ENCODE data around the gene GPR162.

The GPR162 gene

DNA sequence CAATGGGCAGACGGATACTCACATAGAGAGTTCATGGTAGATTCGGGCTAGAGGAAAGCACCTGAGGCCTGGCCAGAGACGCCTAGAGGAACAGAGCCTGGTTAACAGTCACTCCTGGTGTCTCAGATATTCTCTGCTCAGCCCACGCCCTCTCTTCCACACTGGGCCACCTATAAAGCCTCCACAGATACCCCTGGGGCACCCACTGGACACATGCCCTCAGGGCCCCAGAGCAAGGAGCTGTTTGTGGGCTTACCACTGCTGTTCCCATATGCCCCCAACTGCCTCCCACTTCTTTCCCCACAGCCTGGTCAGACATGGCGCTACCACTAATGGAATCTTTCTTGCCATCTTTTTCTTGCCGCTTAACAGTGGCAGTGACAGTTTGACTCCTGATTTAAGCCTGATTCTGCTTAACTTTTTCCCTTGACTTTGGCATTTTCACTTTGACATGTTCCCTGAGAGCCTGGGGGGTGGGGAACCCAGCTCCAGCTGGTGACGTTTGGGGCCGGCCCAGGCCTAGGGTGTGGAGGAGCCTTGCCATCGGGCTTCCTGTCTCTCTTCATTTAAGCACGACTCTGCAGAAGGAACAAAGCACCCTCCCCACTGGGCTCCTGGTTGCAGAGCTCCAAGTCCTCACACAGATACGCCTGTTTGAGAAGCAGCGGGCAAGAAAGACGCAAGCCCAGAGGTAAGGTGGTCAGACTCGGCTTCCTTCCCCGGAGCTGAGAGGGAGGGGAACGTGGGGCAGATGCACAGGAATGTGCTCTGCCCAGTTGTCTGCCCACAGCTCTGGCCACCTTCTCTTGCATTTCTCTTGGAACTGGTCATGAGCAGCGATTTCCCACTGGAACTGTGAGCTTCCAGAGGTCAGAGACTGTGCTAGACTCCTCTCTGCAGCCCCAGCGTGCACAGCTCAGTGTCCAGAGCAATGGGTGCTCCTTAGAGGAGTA, 32.4 kb upstream of the GPR162 start, which contains the start of gene CD4:
TSS of gene CD4 (plus strand) at position 557 of the 953 bp plus-strand sequence. CDS start 10,611 bp downstream, outside the sequence.
- DNase-seq = no peak

DNA sequence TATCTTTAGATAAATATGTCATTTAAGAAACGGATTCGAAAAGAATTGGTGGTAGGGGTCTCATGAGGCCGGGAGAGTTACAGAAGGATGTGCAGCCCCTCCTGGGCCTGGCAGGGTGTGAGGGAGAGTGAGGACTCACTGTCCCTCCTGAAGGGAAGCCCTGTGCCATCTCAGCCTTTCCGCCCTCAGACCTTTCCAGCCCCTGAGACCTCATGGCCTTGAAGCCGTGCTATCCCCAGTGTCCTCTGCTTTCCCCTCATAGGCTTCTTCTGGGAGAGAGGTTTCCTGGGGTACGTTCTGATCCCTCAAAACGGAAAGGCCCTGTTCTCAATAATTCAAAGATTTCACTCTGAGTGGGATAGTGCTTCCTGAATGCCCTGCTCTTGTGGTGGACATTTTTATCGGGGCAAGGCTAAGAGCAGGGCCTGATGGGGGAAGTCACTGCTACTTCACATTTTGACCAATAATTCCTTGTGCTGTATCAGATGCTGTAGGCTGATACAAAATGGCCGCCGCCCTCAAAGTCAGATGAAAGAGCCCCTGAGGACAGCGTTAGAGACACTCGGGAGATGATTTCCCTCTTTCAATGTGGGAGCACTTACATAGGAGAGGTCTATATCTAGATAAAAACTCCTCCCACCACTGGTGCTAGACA, 31.0 kb upstream of the GPR162 start:
- no peak for DNase-seq

DNA sequence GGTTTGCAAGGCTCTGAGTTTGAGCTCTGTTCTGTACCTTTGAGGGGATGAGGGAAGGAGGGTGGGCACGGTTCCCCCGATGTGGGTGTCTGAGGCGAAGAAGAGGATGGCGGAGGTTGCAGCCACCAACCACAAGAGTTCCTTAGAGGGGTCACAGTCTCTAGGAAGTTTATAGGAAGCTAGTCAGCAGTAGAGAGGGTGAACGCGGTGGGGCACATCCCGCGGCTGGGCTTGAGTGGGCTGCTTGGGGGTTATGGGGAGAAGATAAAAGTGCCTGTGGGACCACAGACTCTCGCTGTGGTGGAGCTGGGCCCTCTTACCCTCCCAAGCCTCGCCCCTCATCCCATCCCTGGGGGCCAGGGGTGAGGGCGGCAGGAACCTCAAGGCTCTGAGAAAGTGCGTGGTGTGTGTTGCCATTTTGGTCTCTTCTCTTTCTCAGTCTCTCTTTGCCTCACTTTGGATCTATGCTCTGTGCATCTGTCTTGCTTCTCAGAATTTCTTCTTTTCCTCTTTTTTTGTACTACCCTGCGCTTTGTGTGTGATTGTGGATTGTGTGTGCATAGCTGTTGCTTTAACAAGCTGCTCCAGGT, 29.6 kb upstream of the GPR162 start:
- no peak for DNase-seq

DNA sequence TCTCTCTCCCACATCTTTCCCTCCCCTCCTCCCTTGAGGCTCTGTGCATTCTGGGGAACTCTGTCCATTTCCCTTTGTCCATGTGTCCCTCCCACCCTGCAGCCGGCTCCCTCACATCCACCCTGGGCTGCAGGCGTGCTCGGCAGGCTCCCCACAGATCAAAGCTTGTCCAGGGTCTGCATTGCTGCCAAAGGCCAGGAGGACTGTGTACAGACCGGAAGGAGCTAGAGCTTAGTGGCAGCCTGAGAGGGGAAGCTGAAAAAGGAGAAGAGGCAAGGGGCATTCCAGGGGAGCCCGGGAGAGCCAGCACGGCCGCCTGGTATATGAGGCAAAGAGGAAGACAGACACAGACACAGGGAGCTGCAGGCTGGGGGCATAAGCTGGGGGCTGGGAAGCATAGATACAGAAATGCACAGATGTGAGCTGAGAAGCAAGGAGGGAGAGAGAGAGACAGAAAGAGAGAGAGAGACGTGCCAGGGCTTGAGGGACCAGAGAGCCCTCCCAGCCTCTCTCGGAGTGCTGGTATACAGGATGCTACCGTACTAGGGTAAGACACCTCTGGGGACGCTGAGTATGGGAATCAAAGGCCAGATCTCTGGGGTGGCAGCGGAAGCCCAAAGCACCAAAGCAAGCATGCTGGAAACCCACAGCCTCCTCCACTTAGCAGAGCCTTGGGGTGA, 29.0 kb upstream of the GPR162 start:
- no peak for DNase-seq

DNA sequence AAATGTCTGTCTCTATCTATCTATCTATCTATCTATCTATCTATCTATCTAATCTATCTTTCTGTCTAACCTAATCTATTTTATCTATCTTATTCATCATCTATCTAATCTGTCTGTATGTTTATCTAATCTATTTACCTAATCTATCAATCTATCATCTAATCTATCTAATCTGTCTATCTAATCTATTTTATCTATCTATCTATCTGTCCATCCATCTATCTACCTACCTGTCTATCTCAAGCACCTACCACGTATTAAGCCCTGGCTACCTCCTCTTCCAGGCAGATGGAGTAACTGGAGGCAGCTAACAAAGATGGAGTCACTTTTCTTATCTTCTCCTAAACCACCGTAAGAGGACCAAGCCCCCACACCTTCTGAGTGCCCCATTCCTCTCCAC, 26.5 kb upstream of the GPR162 start:
- no peak for DNase-seq

DNA sequence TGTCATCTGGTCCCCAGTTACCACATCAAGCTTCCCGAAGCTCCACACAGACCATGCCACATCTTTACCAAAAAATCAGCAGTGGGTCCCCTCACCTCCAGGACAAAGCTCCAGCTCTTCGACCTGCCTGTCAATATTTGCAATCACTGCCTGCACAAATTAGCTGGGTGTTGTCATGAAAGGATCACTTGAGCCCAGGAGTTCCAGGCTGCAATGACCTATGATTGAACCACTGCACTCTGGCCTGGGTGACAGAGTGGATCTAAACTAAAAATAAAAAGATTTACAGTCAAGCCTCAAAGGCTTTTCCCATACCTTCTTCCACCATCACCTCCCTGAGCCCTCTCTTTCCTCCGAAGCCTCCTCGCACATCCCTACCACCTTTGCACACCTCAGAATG, 25.0 kb upstream of the GPR162 start:
- no peak for DNase-seq

DNA sequence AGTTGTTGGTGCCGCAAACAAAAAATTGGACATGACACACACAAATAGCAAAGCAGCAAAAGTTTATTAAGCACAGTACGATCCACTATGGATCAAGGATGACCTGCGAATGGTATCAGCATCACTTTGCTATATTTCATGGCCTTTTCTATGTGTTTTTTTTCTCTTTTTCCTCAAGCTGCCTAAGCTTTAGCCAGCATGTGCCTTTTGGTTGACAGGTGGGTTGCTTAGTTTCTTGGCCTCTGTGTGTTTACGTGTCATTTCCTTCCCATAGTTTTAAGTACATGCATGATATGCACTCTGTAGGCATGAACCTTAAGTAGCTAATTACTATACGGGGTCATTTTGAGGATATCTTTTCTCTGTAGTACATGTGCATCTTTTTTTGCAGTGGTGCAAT, 22.5 kb upstream of the GPR162 start:
- DNase-seq = no peak

DNA sequence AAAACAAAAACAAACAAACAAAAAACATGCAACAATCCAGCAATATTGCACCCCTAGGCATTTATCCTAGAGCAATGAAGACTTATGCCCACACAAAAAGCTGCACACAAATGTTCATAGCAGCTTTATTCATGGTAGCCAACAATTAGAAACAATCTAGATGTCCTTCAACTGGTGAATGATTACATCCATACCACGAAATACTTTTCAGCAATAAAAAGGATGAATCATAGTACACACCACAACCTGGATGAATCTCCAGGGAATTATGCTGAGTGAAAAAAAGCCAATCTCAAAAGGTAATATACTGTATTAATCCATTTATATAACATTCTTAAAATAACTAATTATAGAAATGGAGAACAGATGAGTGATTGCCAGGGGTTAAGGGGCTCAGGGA, 14.5 kb upstream of the GPR162 start:
- DNase-seq = no peak

DNA sequence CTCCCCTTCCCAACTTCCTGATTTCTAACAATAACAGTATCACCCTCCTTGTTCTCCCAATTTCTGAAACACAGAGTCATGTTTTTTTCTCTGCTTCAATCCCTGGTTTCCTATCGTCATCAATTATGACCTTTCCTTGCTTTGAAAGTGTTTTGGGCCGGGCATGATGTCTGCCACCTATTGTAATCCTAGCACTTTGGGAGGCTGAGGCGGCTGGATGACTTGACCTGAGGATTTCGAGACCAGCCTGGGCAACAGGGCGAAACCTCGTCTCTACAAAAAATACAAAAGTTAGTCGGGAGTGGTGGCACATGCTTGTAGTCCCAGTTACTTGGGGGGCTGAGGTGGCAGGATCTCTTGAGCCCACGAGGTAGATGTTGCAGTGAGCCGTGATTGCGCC, 12.6 kb upstream of the GPR162 start:
- no peak for DNase-seq

DNA sequence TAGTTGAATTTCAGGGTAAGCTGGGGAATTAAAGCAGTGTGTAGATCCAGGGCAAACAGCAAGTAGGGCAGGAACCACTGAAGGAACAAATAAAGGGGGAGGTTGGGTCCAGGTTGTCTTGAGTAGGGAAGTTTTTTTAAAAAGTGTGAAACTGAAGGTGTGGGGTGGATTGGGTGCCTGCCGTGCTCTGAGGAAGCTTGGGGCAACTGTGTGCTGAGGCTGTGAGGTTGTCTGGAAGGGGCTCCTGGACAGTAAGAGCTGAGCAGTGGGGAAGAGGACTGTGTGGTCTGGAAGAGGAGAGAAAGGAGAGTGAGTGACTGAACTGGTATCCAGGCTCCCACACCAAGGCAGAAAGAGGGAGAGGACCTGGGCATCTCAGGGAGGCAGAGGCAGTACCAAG, 10.9 kb upstream of the GPR162 start:
- no peak for DNase-seq

DNA sequence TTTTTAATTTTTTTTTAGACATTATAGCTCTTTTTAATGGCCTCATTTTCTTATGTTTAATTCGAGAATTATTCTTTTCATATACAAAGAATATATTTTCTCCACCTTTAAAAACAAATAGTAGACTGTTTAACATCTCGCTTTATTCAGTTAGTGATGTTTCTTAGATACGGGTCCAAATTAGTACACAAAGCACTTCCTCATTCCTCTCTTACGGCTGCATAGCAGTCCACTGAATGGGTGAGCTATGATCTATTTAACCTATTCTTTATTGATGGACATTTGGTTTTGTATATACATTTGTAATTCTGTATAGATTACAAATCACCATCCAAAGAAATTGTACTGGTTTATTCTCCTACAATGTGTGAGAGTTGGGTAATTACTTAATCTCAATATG, 8.3 kb upstream of the GPR162 start:
- DNase-seq = no peak

DNA sequence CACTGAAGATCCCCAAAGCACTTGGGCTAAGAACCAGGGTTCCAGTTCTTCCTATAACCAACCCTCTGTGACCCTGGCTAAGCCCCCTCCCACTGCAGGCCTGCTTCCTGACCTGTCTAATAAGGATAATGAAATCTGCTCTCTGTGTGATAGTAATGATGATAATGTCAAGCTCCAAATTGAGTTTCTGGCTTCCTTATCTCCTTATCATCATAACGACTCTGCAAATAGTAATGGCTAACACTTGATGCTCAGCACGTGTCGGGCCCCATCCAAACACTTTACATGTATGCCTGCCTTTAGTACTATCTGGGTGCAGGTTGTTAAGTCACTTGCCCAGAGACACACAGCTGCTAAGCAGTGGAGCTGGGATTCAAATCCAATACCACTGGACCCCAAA, 5.0 kb upstream of the GPR162 start:
- DNase-seq = no peak

DNA sequence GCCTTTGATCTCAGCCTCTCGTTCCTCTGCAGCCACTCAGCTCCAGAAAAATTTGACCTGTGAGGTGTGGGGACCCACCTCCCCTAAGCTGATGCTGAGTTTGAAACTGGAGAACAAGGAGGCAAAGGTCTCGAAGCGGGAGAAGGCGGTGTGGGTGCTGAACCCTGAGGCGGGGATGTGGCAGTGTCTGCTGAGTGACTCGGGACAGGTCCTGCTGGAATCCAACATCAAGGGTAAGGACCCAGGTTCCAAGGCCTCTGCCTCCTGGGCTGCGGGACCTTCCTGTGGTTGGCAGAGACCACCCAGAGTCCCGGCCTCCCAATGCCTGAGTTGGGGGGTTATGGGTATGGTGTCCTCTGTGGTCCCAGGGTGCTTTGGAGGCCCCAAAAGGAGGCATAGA, 4.5 kb upstream of the GPR162 start:
- no peak for DNase-seq

DNA sequence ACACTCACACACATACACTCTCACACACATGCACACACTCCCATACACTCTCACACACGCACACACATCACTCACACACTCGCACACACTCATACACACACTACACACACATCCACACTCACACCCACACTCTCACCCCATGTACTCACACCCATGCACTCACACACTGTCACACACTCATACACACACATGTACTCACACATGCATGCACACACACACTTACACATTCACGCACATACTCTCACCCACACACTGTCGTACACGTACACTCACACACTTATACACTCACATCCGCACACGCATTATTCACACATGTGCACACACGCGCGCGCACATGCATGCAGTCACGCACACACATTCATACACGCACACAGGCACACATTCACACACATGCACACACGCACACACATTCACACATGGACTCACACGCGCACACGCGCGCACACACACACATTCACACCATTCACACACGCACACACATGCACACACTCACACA, 3.9 kb upstream of the GPR162 start:
- DNase-seq = no peak

DNA sequence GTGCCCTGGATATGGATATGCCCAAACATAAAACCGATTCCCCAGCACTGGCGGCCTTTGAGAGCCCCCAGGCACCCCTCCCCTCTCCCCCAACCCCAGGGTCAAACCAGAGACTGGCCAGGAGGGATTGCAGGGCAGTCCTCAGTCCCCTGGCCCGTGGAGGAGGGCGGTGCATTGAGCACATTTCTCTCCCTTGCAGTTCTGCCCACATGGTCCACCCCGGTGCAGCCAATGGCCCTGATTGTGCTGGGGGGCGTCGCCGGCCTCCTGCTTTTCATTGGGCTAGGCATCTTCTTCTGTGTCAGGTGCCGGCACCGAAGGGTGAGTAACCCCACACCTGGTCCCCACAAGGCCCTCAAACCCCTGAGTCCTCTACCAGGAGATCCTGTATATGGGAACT, 3.4 kb upstream of the GPR162 start:
- no peak for DNase-seq

DNA sequence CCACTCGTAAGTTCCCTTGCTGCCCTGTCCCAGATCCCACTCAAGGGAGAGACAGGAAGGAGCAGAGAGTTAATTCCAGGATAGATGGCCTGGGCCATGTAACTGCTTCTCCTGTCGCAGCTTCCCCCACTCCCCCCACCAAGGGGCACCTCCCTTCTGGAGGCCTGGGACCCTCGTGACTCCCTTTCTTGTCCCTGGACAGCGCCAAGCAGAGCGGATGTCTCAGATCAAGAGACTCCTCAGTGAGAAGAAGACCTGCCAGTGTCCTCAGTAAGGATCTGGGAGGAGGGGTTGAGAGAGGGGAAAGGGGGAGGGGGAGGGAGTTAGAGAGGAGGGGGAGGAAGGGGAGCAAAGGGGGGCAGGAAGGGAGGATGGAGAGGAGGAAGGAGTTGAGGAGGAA, 3.0 kb upstream of the GPR162 start:
- DNase-seq = no peak

DNA sequence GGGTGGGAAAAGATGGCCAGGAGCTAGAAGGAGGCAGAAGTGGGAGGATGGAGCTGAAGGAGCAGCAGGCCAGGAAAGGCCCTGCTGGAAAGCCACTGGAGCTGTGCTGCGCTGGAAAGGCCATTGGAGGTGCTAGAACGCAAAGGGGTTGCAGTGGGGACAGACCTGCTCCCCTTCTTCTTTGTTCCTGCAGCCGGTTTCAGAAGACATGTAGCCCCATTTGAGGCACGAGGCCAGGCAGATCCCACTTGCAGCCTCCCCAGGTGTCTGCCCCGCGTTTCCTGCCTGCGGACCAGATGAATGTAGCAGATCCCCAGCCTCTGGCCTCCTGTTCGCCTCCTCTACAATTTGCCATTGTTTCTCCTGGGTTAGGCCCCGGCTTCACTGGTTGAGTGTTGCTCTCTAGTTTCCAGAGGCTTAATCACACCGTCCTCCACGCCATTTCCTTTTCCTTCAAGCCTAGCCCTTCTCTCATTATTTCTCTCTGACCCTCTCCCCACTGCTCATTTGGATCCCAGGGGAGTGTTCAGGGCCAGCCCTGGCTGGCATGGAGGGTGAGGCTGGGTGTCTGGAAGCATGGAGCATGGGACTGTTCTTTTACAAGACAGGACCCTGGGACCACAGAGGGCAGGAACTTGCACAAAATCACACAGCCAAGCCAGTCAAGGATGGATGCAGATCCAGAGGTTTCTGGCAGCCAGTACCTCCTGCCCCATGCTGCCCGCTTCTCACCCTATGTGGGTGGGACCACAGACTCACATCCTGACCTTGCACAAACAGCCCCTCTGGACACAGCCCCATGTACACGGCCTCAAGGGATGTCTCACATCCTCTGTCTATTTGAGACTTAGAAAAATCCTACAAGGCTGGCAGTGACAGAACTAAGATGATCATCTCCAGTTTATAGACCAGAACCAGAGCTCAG, 2.3 kb upstream of the GPR162 start:
- DNase-seq = no peak

DNA sequence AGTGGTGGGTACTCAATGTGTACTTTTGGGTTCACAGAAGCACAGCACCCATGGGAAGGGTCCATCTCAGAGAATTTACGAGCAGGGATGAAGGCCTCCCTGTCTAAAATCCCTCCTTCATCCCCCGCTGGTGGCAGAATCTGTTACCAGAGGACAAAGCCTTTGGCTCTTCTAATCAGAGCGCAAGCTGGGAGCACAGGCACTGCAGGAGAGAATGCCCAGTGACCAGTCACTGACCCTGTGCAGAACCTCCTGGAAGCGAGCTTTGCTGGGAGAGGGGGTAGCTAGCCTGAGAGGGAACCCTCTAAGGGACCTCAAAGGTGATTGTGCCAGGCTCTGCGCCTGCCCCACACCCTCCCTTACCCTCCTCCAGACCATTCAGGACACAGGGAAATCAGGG, 1.5 kb upstream of the GPR162 start:
- DNase-seq = no peak

DNA sequence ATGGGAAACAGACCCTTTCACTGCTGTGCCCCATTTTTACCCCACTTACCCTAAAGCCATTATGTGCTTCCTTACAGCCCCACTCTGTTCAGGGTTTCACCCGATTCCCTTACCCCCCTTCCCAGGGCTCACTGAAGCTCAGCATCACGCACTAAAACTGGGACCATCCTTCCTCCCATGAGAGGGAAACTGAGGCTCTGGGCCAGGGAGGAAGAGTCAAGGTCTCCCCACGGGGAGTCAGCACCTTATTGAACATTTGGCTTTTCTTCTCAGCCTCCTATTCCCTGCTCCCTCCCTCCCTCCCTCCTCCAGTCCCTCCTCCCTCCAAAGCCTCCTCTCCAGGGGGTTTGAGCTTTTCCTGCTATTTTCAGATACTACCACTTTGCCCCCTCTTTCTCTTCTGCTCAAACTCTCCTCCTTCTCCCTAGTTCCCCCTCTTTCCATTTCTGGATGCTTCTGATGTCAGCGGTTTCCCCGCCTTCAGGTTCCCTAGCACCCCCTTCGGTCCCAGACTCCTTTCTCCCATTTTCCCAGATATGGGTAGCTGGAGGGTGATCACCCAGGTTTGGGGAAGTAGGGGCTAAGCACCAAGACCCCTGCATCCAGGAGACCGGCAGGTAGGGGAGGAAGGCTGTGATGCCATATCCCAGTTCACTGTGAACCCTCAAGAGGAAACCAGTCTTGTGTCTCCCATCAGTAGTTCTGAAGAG, 960 bp downstream of the GPR162 start:
- no peak for DNase-seq

DNA sequence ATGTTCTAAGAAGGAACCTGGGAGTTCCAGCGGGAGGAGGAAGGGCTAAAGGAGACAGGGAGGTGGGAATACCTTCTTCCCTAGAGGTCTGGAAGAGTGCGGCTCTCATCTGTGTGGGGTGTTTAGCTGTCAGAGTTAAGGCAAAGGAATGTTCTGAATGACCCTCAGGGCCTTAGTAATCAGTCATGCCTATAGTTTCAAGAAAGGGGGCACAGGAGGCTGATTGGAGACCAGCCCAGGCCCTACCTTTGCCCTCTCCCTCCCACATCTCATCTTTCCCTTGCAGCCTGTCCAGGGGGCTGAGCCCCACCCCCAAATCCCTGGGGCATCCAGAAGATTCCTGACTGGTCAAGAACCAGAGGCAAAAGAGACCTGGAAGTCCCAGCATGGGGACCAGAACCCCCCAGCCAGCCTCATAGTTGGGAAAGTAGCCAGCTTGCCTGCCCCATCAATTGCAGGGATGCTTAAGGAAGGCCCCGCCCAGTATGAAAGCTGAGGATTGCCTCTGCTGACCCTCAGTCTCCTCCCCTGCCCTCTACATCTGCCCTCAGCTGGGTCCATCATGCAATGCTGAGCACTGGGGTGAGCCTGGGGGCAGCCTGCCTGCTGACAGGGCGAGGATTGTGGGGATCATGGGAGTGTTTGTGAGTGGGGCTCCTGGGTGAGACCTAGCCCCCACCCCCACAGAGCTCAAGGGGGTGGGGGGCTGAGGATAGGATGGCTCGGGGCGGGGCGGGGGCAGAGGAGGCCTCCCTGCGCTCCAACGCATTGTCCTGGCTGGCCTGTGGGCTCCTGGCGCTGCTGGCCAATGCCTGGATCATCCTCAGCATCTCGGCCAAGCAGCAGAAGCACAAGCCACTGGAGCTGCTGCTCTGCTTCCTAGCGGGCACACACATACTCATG, 1.8 kb downstream of the GPR162 start:
- no peak for DNase-seq
